HG03095 (cell line): ENCODE data around the gene DGAT2L6.

Experiments
- ATAC-seq: cut with Tn5 transposase; IDR thresholded peaks from one replicate; pipeline ENCODE4 v1.9.1; 2021; ENCODE audit warnings: moderate library complexity; ENCODE audit not compliant: unreplicated experiment

DGAT2L6 gene, protein sequence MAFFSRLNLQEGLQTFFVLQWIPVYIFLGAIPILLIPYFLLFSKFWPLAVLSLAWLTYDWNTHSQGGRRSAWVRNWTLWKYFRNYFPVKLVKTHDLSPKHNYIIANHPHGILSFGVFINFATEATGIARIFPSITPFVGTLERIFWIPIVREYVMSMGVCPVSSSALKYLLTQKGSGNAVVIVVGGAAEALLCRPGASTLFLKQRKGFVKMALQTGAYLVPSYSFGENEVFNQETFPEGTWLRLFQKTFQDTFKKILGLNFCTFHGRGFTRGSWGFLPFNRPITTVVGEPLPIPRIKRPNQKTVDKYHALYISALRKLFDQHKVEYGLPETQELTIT

DNA sequence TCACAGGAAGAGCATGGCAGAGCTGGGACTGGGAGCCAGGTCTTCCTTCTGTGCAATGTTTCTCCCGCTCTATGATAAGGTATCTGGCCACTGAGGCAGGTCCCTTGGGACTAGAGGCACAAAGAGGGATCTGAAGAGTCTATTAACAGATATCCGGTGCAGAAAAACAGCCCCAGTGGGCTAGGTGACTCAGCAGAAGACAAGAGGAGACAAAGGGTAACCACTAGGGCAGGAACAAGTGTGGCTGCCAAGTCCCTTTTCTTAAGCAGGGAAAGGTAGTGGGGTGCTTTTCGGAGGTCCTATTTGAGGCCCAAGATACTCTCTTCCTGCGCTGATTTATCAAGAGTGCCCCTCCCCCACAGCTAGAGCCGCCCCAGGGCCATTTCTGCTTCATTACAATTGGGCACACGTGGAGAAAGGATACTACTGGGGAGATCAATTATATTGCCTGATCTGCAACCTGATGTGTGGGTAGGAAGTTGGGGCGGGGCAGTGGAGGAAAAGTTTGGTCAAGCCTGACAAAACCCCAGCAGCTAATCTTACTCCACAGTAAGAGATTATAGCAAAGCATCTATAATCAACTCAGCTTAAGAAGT, at the start of gene DGAT2L6:
DGAT2L6 (plus strand) TSS at position 546 of the 596 bp plus-strand sequence. CDS start 100 bp downstream, outside the sequence.
- peak; percentile 69 for ATAC-seq

DNA sequence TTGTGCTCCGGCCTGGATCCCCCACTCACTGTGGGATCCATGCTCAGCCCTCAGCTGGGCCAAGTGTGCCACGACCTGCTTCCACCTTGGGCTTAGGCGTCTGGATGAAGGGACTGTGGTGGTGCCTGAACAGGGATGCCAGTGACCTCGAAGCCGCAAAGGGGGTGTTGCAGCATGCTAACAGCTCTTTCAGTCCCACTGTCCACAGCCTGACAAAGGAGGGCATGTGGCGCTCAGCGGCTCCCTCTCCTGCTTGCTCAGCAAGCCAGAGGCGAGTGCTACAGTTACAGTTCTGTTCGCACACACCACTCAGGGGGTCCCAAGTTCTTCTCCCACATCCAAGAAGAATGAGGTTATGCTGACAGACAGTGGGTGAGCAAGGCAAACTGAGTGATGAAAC, 49.2 kb upstream of the DGAT2L6 start:
- ATAC-seq, result no peak

DNA sequence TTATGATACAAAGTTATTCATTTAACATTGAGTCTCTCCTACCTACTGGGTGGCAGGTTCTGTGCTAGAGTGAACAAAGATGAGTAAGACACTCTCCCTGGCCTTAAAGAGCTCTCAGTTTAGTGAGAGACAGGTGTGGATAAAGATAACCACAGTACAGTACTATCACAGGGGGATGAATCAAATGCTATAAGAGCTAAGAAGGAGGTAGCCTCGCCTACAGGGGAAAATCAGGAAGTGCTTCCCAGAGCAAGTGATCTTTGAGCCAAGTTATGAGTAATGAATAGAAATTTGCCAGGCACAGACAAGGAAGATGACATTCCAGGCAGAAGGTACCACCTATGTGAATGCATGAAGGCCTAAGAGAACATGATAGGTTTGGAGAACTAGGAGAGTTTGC, 47.5 kb upstream of the DGAT2L6 start:
- no peak for ATAC-seq

DNA sequence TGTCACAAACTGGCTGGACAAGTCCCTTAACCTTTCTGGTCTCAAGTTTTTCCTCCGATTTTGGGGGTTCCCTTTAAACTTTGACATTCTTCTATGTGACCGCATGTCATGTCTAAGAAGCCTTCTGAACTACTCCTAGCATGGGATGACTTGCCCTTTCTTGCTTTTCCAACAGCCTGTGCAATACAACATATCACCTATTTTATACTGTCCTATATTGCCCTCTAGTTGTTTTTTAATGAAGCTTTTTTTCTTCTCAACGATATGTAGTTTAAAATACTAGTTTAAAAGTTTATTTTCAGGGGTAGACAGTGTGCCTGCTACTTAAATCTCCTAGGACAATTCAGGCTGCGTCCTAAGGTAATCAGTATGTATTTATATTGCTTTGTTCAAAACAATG, 45.1 kb upstream of the DGAT2L6 start:
- no peak for ATAC-seq

DNA sequence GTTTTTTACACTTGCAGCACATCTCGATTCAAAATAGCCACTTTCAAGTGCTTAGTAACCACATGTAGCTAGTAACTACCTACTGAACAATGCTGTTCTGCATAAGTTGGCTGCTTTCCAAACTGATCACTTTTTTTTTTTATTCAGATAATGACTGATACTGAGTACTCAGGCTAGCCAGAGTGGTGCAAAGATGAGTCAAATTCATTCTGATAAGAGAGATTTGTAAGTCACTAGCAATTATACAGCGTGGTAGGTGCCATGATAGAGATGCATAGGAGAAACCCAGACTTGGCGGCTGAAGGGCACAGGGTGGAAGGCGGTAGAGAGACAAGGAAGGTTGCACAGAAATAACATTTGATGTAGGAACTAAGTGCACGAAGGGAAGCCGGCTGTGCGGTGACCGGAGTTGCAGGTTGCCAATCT, 44.4 kb upstream of the DGAT2L6 start:
- ATAC-seq, result no peak

DNA sequence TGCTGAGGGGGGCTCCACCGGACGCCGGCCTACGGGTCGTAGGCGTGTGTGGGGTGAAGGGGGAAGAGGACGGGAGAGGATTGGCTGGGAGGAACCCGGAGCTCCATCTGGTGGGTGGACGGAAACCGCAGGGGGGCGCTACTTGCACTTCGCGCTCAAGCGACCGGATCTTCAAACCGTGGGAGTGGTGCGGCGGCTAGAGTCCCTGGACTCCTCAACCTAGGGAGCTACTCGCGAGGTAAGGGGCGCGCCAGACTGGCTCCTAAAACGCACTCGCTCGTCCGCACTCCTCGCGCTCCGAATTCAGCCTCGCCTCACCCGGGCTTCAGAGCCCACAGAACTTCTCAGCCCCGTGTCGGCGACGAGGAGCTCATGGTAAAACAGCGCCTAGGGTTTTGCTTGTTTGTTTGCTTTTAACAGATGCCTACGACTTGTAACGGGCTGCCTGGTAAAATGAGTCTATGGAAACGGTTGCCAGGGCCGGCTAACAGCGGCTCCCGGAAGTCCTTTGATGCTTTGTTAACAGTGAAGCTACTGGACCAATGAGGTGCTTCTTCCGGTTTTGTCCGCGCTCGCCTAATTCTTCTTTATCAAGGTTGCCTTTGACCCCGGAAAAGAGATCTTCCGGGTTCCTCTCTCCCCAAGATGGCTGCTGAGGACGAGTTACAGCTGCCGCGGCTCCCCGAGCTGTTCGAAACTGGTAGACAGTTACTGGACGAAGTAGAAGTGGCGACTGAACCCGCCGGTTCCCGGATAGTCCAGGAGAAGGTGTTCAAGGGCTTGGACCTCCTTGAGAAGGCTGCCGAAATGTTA, 43.8 kb upstream of the DGAT2L6 start, which contains the start of gene IGBP1:
IGBP1 (plus strand) TSS at position 145 of the 813 bp plus-strand sequence; CDS start at position 646, 501 bp downstream.
- ATAC-seq, result peak; percentile 84

DNA sequence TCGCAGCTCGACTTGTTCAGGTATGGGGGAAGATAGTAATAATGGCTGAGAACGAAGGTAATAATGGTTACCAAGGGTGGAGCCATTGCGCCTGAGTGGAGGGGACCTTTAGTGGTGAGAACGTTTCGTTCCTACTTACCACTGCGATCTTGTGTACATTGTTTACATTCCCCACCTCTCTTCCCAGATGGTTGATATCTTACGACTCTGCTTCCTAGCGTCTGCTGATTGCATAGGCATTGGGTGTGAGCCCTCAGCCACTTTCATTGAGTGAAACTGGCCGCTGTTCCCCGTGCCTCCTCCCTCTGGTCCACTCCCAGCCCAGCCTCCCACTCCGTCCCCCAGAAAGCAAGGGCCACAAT, 43.2 kb upstream of the DGAT2L6 start:
- peak; percentile 7 for ATAC-seq

DNA sequence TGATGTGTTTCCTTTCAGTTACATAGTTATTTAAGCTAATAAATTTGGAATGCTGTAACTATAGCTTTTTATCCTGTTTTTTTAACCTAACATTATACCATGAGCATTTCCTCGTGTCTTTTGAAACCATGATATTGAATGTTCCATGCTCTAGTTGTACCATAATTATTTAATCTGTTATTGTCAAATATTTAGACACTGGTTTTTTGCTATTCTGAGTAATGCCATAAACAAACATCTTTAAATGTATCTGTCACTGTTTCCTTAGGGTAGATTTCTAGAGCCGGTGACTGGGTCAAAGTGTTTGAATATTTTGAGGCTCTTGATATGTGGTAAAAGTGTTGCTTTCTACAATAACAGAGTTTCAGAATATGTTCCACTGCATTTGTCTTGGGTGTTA, 38.7 kb upstream of the DGAT2L6 start:
- ATAC-seq, result no peak

DNA sequence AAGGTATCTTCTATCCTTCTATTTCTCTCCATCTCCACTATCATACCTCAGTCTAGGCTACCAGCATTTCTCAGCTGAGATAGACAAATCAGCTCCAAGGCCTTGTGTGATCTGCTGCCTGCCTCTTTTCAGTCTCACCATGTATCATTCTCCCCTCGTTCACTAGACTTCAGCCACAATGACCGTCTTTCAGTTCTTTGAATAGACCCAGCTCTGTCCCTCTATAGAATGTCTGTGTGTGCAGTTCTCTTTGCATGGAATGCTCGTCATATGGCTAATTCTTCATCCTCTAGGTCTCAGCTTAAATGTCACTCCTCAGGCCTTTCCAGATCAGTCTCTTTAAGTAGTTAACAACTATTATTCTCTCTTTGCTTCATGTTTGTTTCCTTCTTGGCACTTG, 37.5 kb upstream of the DGAT2L6 start:
- ATAC-seq, result no peak

DNA sequence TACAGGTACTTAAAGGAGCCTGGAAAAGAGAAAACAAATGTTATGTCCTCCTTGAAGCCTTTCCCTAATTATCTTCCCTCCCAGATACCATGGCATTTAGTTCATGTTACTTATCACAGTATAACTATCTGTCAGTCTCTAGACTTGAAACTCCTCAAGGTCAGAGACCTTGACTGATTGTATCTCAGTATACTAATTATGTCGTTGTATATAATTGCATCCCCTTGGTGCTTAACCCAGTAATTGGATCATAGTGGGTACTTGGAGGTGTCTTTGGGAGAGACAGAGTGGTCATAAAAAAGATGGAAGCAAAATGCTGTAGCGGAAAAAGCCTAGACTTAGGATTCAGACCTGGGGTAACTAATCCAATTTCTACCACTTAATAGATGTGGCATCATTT, 35.9 kb upstream of the DGAT2L6 start:
- no peak for ATAC-seq

DNA sequence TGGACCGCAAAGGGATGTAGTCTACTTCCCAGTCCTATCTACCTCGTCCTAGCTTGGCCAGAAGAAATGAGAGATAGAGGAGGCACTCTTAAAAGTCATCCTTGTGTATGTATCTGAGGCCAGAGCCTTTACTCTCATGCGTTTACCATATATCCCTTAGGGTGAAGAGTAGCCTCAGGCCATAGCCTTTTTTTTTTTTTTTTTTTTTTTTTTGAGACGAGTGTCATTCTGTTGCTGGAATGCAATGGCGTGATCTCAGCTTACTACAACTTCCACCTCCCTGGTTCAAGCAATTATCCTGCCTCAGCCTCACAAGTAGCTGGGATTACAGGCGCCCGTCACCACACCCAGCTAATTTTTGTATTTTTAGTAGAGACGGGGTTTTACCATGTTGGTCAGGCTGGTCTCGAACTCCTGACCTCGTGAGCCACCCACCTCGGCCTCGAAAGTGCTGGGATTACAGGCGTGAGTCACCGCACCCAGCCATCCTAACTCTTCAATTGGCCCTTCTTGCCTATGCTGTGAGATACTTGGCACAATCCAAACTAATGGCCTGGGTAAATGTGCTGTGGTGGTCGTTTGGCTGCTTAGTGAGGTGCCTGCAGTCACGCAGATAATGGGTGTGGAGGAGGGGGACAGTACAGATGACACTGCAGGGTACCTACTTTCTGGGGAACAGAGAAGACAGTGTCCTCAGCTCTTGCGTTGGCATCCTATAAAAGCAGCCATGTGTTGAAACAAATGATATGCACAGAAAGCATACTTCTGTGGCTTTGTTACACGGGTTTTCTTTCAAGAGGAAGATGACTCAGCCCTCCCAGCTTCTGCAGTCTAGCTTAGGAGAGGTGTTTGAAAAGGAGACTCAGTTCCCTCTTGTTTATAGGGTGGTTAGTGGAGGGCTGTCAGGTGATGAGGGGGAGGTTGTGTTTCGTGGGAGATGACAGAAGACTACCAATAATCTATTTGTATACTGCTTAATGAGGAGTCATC, 10.4 kb upstream of the DGAT2L6 start:
- peak; percentile 57 for ATAC-seq

DNA sequence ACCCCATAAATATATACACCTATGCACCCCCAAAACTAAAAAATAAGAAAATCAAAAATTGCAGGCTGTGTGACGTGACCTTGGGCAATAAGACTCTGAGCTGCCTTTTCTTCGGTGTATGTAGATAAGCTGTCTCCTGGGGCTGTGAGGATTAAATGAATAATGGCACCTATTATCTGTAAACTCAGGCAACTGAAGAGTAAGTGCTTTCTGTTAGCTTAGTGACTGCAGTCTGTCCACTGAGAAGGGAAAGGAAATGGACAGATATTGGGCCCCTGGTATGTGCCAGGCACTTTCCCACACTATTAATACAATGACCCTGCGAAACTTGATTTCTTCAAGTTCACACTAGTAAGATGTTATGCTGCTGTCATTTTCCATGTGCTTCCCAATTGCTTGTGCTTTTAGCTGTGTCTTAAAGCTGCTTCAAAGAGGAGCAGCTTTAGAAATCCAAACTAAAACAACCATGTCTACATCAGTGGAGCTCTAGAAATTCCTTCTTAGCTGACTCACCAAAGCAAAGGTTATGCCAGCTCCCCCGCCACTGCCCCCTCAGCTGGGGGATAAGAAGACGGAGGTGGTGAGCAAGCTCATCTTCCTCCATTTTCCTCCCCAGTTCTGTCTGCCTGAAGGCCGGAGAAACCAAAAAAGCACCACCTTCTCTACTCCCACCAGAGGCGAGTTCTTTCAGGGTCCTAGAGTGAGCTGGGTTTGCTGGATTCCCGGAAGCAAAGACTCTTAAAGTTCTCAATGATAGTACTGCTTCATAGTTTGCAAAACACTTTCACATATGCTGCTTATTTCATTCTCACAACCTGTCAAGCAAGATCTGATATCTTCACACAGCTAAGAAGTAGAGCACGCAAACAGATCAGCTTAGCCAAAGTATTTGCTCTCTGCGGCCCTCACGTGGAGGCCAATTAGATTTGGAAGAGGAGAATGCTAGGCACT, 8.8 kb upstream of the DGAT2L6 start:
- no peak for ATAC-seq

DNA sequence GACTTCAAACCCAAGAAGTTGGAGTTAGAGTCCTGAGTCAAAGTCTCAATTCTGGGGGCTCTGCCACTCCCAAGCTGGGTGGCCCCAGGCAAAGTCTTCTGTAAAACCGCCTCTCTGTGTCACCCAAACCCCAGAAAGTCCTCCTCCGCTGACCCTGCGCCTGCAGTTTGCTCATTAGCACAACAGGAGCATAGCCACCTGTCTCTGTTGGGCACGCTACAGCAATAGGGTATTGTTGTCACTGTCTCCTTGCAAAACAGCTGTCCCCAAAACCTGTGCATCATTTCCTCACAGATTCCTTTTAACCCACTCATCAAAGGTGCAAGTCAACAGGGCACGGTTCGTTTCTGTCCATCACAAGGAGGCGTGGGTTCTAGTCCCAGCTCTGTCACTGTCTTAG, 8.0 kb upstream of the DGAT2L6 start:
- ATAC-seq, result no peak

DNA sequence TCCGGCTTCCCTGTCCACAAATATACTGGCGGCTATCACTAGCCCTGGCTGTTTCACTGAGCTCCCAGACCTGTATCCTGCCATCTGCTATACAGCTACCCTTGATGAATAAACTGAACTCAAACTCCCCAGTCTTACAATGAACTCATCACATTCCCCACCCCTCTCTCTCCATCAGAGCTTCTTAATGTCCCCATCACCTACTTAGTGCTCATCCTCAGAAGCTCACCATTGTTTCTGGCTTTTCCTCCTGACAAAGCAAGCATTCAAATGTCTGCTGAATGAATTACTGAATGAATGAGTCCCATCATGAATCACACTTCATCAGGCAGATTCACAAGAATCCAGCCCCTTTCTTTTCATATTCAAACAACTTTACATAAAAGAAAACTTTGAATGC, 5.7 kb upstream of the DGAT2L6 start:
- no peak for ATAC-seq

DNA sequence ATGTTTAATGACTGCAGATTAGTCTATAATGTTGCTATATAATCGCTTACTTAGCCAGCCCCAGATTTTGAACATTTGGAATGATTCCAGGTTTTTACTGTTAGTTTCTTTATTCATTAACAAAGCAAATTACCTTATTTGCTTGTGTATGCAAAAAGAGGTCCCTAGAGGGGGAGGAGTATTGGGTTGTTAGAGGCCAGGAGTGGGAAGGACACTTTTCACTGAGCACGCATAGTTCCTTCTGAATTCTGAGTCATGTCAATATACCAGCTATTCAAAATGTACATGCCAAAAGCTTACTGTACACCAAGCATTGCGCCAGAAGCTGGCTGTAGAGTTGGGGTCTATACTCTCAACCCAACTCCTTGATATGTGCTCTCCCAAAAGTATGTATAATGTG, 5.1 kb upstream of the DGAT2L6 start:
- ATAC-seq, result no peak

DNA sequence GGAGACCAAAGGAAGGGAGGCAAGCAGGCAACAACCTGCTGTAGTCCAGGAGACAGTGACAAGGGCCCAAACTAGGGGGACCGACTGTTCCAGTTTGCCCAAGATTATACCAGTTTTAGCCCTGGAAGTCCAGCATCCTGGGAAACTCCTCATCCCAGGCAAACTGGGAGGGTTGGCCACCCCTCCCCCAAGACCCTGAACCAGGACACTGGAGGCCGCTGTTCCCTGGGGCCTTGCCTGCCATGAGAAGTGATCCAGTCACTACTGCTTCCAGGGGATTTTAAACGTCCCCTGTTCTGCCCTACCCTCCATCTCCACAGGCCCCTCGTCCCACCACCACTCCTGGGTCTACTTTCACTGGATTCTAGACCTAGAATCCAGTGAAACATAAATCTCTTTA, 4.3 kb upstream of the DGAT2L6 start:
- ATAC-seq, result no peak

DNA sequence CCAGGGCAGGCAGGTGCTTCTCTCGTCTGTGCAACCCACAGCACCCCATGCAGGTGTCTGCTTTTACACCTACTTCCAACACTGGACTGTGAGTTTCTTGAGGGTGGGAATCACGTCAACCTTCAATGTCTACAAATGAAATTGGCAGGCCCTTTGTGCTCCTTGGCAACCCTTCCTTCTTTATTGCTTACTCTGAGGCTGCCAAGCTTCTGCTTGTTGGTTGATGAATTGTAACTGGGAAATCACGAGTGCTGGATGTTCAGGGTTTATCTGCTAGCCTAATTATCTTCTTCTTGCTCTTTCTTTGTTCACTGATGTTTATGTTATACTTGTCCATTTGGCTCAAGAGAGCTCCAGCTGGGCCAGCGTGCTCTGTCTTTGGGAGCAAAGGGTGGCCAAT, 2.5 kb upstream of the DGAT2L6 start:
- ATAC-seq, result no peak

DNA sequence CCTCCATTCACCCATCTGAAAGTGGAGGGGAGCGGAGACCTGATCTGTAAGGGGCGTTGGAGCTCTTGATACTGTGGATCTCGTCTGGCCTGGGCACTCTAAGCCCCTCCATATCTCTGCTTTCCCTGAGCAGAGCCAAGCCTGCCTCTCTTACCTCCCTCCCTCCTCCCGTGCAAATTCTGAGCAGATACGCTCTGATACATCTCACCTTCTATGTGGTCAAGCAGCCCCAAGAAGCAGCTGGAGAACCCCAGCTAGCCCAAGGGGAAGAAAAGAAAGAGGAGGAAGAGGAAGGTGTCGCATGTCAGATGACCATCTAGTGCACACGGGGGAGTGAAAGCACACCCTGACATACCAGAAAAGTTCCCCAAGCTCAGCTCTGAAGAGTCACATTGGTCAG, 1.9 kb upstream of the DGAT2L6 start:
- no peak for ATAC-seq

DNA sequence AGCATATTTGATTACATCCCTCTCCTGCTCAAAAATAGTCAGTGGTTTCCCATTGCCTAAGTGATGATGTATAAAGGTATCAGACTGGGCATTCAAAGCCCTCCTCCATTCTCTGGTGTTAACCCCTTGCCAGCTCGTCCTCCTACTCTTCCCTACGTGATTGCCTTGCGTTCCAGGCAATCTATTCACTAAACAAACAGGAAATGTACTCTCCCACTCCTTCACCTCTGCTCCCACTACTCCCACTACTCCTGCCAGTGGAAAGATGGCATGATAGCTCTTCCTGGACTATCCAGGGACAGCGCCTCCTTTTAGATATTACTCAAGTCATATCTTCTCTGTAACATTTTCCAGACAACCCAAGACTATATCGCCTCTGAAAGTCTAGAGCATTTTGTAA, 5.8 kb downstream of the DGAT2L6 start:
- no peak for ATAC-seq

DNA sequence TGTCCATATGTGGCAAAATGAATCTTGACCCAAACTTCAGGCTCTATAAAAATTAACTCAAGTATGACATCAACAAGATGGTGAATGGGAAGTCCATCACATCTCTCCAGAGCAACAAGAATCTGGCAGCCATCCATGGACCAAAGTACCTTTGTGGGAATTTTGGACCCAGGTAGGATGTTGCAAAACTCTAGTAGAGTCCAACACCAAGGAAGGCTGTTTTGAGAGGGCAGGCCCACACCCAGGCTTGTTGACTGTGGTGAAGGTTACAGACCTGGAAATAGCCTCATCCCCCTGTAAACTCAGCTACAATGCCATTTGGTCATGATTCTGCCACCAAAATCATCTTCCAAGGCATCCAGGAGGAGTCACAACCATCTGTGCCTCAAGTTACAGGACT, 12.9 kb downstream of the DGAT2L6 start:
- no peak for ATAC-seq
